Thyroid gland (tissue), 4 donors: Measurements from ENCODE around the gene YTHDC1.

Experiments used
- POLR2A ChIP-seq, 2 donors: fragments of 450-650 bp; IDR thresholded peaks; one replicate each; pipeline ENCODE4 v1.6.1; 2017; ENCODE audit warnings: antibody characterized with exemption in 2 of 2, mild to moderate bottlenecking in 2 of 2, moderate library complexity in 1 of 2
- TF ChIP-seq, protein P1 (sequence below), 6 experiments: fragments of 200-600 bp in 3 of 6; fragments of 450-650 bp in 3 of 6; sonication (generic) in 3 of 6; IDR thresholded peaks; one replicate each; pipeline ENCODE4 v1.5.1; 2016 to 2019; ENCODE audit warnings: antibody characterized with exemption in 6 of 6, mild to moderate bottlenecking in 2 of 6, inconsistent platforms in 1 of 6, moderate library complexity in 1 of 6

DNA sequence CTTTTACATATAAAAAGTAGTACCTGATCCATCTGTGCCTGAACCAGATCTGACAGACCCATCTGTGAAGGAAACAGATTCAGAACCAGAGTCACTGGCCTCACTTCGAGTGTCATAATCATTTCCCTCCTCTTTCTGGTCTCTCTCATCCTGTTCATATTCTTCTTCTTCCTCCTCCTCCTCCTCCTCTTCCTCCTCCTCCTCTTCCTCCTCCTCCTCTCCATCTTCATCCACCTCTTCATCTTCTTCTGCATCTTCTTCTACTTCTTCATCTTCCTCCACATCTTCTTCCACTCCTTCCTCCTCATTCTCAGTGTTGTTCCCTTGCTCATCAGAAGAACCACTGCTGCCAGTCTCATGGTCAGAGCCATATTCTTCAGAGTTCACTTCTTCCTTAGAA, 12.9 kb downstream of the YTHDC1 start:
- TF ChIP-seq, protein P1, sequence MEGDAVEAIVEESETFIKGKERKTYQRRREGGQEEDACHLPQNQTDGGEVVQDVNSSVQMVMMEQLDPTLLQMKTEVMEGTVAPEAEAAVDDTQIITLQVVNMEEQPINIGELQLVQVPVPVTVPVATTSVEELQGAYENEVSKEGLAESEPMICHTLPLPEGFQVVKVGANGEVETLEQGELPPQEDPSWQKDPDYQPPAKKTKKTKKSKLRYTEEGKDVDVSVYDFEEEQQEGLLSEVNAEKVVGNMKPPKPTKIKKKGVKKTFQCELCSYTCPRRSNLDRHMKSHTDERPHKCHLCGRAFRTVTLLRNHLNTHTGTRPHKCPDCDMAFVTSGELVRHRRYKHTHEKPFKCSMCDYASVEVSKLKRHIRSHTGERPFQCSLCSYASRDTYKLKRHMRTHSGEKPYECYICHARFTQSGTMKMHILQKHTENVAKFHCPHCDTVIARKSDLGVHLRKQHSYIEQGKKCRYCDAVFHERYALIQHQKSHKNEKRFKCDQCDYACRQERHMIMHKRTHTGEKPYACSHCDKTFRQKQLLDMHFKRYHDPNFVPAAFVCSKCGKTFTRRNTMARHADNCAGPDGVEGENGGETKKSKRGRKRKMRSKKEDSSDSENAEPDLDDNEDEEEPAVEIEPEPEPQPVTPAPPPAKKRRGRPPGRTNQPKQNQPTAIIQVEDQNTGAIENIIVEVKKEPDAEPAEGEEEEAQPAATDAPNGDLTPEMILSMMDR (IDR thresholded peaks at IDR 0.05): no peak
- no peak for TF ChIP-seq POLR2A (IDR thresholded peaks at IDR 0.05)
